Prostate gland (tissue), 2 donors: Measurements from ENCODE around the gene VASH2. TPM values are rescaled to one million over a fixed set of nuclear protein-coding genes. Genes with fewer than 3 reads are reported as not detected.

Experiments used
- DNase-seq: peaks from one replicate; pipeline ENCODE4 v3.0.0-alpha.2; 2019; ENCODE audit warnings: low spot score
- H3K27ac ChIP-seq, 2 donors: fragments of 200-600 bp; sonication (generic); 2 replicates each; pipeline ENCODE4 v1.5.1; 2017 to 2019
- H3K27me3 ChIP-seq: fragments of 200-600 bp; sonication (generic); replicated peaks from 2 replicates; pipeline ENCODE4 v1.5.1; 2019; ENCODE audit not compliant: insufficient read depth
- H3K36me3 ChIP-seq, 2 donors: fragments of 200-600 bp; sonication (generic); 1 replicate in 1 of 2; 2 replicates in 1 of 2; pipeline versions ENCODE4 v1.5.1 to v1.8.1; 2017 to 2019
- H3K4me1 ChIP-seq: fragments of 200-600 bp; sonication (generic); replicated peaks from 2 replicates; pipeline ENCODE4 v1.5.1; 2019
- H3K4me3 ChIP-seq, 2 donors: fragments of 200-600 bp; sonication (generic); 2 replicates each; pipeline ENCODE4 v1.5.1; 2017 to 2019
- H3K9me3 ChIP-seq: fragments of 200-600 bp; sonication (generic); 2 replicates; pipeline ENCODE4 v1.5.1; 2017
- CTCF ChIP-seq, 4 experiments: fragments of 200-600 bp in 2 of 4; fragments of 450-650 bp in 2 of 4; sonication (generic) in 2 of 4; IDR thresholded peaks; 1 replicate in 3 of 4; 2 replicates in 1 of 4; pipeline ENCODE4 v1.5.1; 2016 to 2019; ENCODE audit warnings: antibody characterized with exemption in 4 of 4, mild to moderate bottlenecking in 2 of 4, moderate library complexity in 2 of 4
- POLR2A ChIP-seq: fragments of 450-650 bp; IDR thresholded peaks from one replicate; pipeline ENCODE4 v1.6.1; 2016; ENCODE audit warnings: antibody characterized with exemption, mild to moderate bottlenecking
- POLR2AphosphoS5 ChIP-seq: sonication (generic); formaldehyde crosslinking; IDR thresholded peaks from one replicate; pipeline ENCODE4 v1.6.1; 2017; ENCODE audit warnings: antibody characterized with exemption
- WGBS: methylation state at CpG from one replicate; pipeline ENCODE4 v1.1.5; 2018; 5-methylcytosine and 5-hydroxymethylcytosine counted together
- intact Hi-C: fragments of 100-400 bp; cut with DNase I; formaldehyde crosslinking; loops from one replicate; pipeline ENCODE4 v1.14.2; 2022
- total RNA-seq, 2 donors: library from RNA; depleted of rRNA; stranded (reverse); fragments of >200 nt; gene quantifications; one replicate each; pipeline ENCODE4 v1.1.0, GENCODE V29; 2016

VASH2 gene
- total RNA-seq, 2 donors from 2014 or later: 2.6 to 2.7 TPM

- H3K36me3 ChIP-seq: no peaks in the 10 kb centered on the region
- TF ChIP-seq POLR2A: no peak
- H3K9me3 ChIP-seq: no peaks in the 10 kb centered on the region
- intact Hi-C loops: no loop called here
- no peak overlapping the region for H3K27ac ChIP-seq
- WGBS: 88% methylated on average over 4 of the region's 4 CpGs
- no peak for DNase-seq
- H3K4me3 ChIP-seq: no peak overlapping the region
- no peaks in the 10 kb centered on the region for H3K4me1 ChIP-seq
- H3K27me3 ChIP-seq: no peaks in the 10 kb centered on the region
Observed at GRCh38 chr1:212970085-212970484, 19.7 kb downstream of the VASH2 start.

- TF ChIP-seq POLR2AphosphoS5 (no peak), CTCF (IDR thresholded peaks at IDR 0.05) (no peak), POLR2A (no peak)
Observed at GRCh38 chr1:212971312-212971711, 21.0 kb downstream of the VASH2 start.

GRCh38 chr1:212973426-212973825 lies 23.1 kb downstream of the VASH2 start:
- 87% methylated on average over 4 of the region's 4 CpGs for WGBS
- DNase-seq: no peak

More at GRCh38 chr1:212971312-212971711, 21.0 kb downstream of the VASH2 start:
- Histone ChIP-seq H3K27ac (no peak overlapping the region), H3K4me3 (no peak overlapping the region), H3K27me3 (no peaks in the 10 kb centered on the region), H3K36me3 (no peaks in the 10 kb centered on the region), H3K4me1 (no peaks in the 10 kb centered on the region), H3K9me3 (no peaks in the 10 kb centered on the region)
- no peak for DNase-seq
- 95% methylated on average over 5 of the region's 5 CpGs for WGBS
- intact Hi-C loops: no loop called here

GRCh38 chr1:212973899-212974298 lies 23.6 kb downstream of the VASH2 start:
- Histone ChIP-seq H3K4me1 (no peaks in the 10 kb centered on the region), H3K4me3 (no peak overlapping the region), H3K36me3 (no peaks in the 10 kb centered on the region), H3K27ac (no peak overlapping the region), H3K9me3 (no peaks in the 10 kb centered on the region), H3K27me3 (no peaks in the 10 kb centered on the region)
- DNase-seq: no peak
- TF ChIP-seq POLR2A (no peak), CTCF (IDR thresholded peaks at IDR 0.05) (no peak), POLR2AphosphoS5 (no peak)
- 90% methylated on average over 8 of the region's 8 CpGs for WGBS
- intact Hi-C loops: no loop called here

More at GRCh38 chr1:212973426-212973825, 23.1 kb downstream of the VASH2 start:
- Histone ChIP-seq H3K4me1 (no peaks in the 10 kb centered on the region), H3K9me3 (no peaks in the 10 kb centered on the region), H3K27me3 (no peaks in the 10 kb centered on the region), H3K27ac (no peak overlapping the region), H3K4me3 (no peak overlapping the region), H3K36me3 (no peaks in the 10 kb centered on the region)
- intact Hi-C loops: no loop called here
- TF ChIP-seq POLR2A: no peak
- TF ChIP-seq POLR2AphosphoS5: no peak
- TF ChIP-seq CTCF (IDR thresholded peaks at IDR 0.05): no peak

GRCh38 chr1:212974711-212975110 lies 24.4 kb downstream of the VASH2 start:
- 71% methylated on average over 6 of the region's 6 CpGs for WGBS
- Histone ChIP-seq H3K4me1 (no peaks in the 10 kb centered on the region), H3K27me3 (no peaks in the 10 kb centered on the region), H3K4me3 (no peak overlapping the region), H3K36me3 (no peaks in the 10 kb centered on the region), H3K27ac (no peak overlapping the region), H3K9me3 (no peaks in the 10 kb centered on the region)
- intact Hi-C loops: no loop called here
- TF ChIP-seq POLR2A (no peak), POLR2AphosphoS5 (no peak), CTCF (IDR thresholded peaks at IDR 0.05) (no peak)
- no peak for DNase-seq
